HUES6 (cell line): ENCODE measurements around the gene FKBP15.
"Not testable (repeated sequence)": the region's sequence is repeated elsewhere in the genome, so short reads cannot be mapped to it uniquely, and the experiment has no call there.

Experiments
- H3K27ac ChIP-seq: 2 replicates; pipeline ENCODE4 v1.7.0; 2013; ENCODE audit warnings: low read depth, mild to moderate bottlenecking, low read length, inconsistent platforms
- H3K27me3 ChIP-seq: 2 replicates; pipeline ENCODE4 v1.6.1; 2013; ENCODE audit warnings: low read length; ENCODE audit not compliant: control insufficient read depth, insufficient read depth
- H3K36me3 ChIP-seq: 2 replicates; pipeline ENCODE4 v1.6.1; 2013; ENCODE audit warnings: low read length; ENCODE audit not compliant: control insufficient read depth, insufficient read depth
- H3K4me1 ChIP-seq: 2 replicates; pipeline ENCODE4 v1.6.1; 2013; ENCODE audit warnings: low read length; ENCODE audit not compliant: control insufficient read depth, insufficient read depth
- H3K4me3 ChIP-seq: 2 replicates; pipeline ENCODE4 v1.5.1; 2013; ENCODE audit warnings: low read depth, low read length
- H3K9ac ChIP-seq: one replicate; pipeline ENCODE4 v1.6.1; 2013; ENCODE audit warnings: mild to moderate bottlenecking, low read length
- H3K9me3 ChIP-seq: 2 replicates; pipeline ENCODE4 v1.6.1; 2013; ENCODE audit warnings: low read depth, low read length; ENCODE audit not compliant: control insufficient read depth, insufficient read depth

Gene FKBP15

GRCh38 chr9:113235701-113236255, 14.7 kb upstream of the FKBP15 start:
- not testable (repeated sequence) for H3K9ac ChIP-seq, H3K4me1 ChIP-seq, H3K27me3 ChIP-seq, H3K4me3 ChIP-seq, H3K36me3 ChIP-seq, H3K9me3 ChIP-seq, H3K27ac ChIP-seq

- Histone ChIP-seq H3K4me1 (no peaks in the 10 kb centered on the region), H3K9ac (no peak overlapping the region), H3K4me3 (no peak overlapping the region)
These were observed 10.6 kb upstream of the FKBP15 start for GRCh38 chr9:113231701-113232100.

GRCh38 chr9:113228130-113228665, 7.1 kb upstream of the FKBP15 start:
- Histone ChIP-seq H3K27ac (no peak overlapping the region), H3K9me3 (no peaks in the 10 kb centered on the region), H3K9ac (no peak overlapping the region), H3K4me3 (no peak overlapping the region), H3K36me3 (peaks cover 5% of the 10 kb centered on the region; the same call in 1 of the 2 replicates), H3K27me3 (no peaks in the 10 kb centered on the region), H3K4me1 (no peaks in the 10 kb centered on the region)

More at GRCh38 chr9:113231701-113232100, 10.6 kb upstream of the FKBP15 start:
- H3K36me3 ChIP-seq: no peaks in the 10 kb centered on the region; the same call in 1 of the 2 replicates
- H3K27me3 ChIP-seq: no peaks in the 10 kb centered on the region
- H3K27ac ChIP-seq: no peak overlapping the region
- H3K9me3 ChIP-seq: no peaks in the 10 kb centered on the region

DNA sequence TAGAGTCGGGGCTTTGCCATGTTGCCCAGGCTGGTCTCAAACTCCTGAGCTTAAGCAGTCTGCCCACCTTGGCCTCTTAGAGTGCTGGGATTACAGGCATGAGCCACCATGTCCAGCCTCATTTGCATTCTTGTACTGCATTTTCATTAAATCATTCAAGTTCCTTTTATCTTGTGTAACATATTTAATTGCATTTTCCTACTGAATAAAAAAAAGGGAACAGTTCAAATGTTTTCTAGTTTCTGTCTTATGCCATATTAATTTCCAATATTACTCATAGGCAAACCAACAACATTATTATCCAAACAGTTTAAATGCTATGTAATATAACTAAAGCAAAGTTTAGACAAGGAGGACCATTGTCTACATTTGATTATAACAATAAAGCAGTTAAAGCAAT, 6.4 kb upstream of the FKBP15 start:
- Histone ChIP-seq H3K4me3 (no peak overlapping the region), H3K27me3 (no peaks in the 10 kb centered on the region), H3K9ac (no peak overlapping the region), H3K27ac (no peak overlapping the region), H3K36me3 (peaks cover 5% of the 10 kb centered on the region; the same call in 1 of the 2 replicates), H3K9me3 (no peaks in the 10 kb centered on the region), H3K4me1 (peaks cover 3% of the 10 kb centered on the region; the same call in 1 of the 2 replicates)

DNA sequence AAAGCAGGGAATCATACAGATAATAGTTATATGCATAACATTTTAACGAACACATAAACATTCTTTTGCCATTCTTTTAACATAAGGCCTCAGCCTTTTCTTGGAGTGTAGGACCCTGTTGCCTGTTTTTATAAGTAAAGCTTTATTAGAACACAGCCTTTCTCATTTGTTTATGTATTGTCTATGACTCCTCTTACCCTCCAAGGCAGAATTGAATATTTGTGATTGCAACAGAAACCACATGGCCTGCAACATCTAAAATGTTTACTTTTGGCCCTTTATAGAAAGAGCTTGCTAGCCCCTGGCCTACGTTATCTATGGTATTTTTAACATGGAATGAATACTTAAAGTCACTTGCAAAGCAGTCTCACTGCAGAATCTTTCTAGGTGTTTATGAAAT, 2.9 kb upstream of the FKBP15 start:
- Histone ChIP-seq H3K9me3 (no peaks in the 10 kb centered on the region), H3K9ac (no peak overlapping the region), H3K27ac (no peak overlapping the region), H3K36me3 (0 out of 2 replicates have a peak, but pooled peaks cover 5% of the 10 kb centered on the region), H3K27me3 (no peaks in the 10 kb centered on the region), H3K4me1 (peaks cover 12% of the 10 kb centered on the region), H3K4me3 (no peak overlapping the region)

- H3K27me3 ChIP-seq: no peaks in the 10 kb centered on the region
- no peak overlapping the region for H3K27ac ChIP-seq
- H3K9me3 ChIP-seq: no peaks in the 10 kb centered on the region
- H3K36me3 ChIP-seq: 0 out of 2 replicates have a peak, but pooled peaks cover 5% of the 10 kb centered on the region
- H3K4me1 ChIP-seq: peaks cover 12% of the 10 kb centered on the region
- peak overlapping the region; percentile 76 for H3K9ac ChIP-seq
- peak overlapping the region; percentile 76 for H3K4me3 ChIP-seq
These were observed 1.4 kb upstream of the FKBP15 start for GRCh38 chr9:113222482-113222841.

- peak overlapping the region; percentile 76 for H3K4me3 ChIP-seq
- peaks cover 12% of the 10 kb centered on the region for H3K4me1 ChIP-seq
- no peaks in the 10 kb centered on the region for H3K27me3 ChIP-seq
- H3K27ac ChIP-seq: no peak overlapping the region; the same call in 1 of the 2 replicates
- H3K9me3 ChIP-seq: no peaks in the 10 kb centered on the region
- 0 out of 2 replicates have a peak, but pooled peaks cover 5% of the 10 kb centered on the region for H3K36me3 ChIP-seq
- peak overlapping the region; percentile 76 for H3K9ac ChIP-seq
These were observed 864 bp upstream of the FKBP15 start for GRCh38 chr9:113221800-113222481.

- Histone ChIP-seq H3K27me3 (no peaks in the 10 kb centered on the region), H3K4me3 (peak overlapping the region; percentile 76), H3K9me3 (no peaks in the 10 kb centered on the region), H3K36me3 (0 out of 2 replicates have a peak, but pooled peaks cover 5% of the 10 kb centered on the region), H3K4me1 (peaks cover 12% of the 10 kb centered on the region), H3K27ac (peak overlapping the region; percentile 1; the same call in 1 of the 2 replicates), H3K9ac (peak overlapping the region; percentile 64)
These were observed 542 bp downstream of the FKBP15 start for GRCh38 chr9:113220467-113221002.

GRCh38 chr9:113219969-113220368, 1.1 kb downstream of the FKBP15 start:
- H3K4me1 ChIP-seq: peaks cover 12% of the 10 kb centered on the region
- H3K36me3 ChIP-seq: 0 out of 2 replicates have a peak, but pooled peaks cover 5% of the 10 kb centered on the region
- no peaks in the 10 kb centered on the region for H3K9me3 ChIP-seq
- peak overlapping the region; percentile 76 for H3K4me3 ChIP-seq
- peak overlapping the region; percentile 28 for H3K9ac ChIP-seq
- H3K27me3 ChIP-seq: no peaks in the 10 kb centered on the region
- H3K27ac ChIP-seq: no peak overlapping the region

- no peaks in the 10 kb centered on the region for H3K36me3 ChIP-seq
- H3K4me1 ChIP-seq: peaks cover 12% of the 10 kb centered on the region
- H3K27ac ChIP-seq: no peak overlapping the region
- no peaks in the 10 kb centered on the region for H3K27me3 ChIP-seq
- no peaks in the 10 kb centered on the region for H3K9me3 ChIP-seq
- peak overlapping the region; percentile 76; the same call in 1 of the 2 replicates for H3K4me3 ChIP-seq
- H3K9ac ChIP-seq: peak overlapping the region; percentile 28
These were observed 1.7 kb downstream of the FKBP15 start for GRCh38 chr9:113219186-113219936.
